ENCODE results near the gene GALNT6.

Gene GALNT6

DNA sequence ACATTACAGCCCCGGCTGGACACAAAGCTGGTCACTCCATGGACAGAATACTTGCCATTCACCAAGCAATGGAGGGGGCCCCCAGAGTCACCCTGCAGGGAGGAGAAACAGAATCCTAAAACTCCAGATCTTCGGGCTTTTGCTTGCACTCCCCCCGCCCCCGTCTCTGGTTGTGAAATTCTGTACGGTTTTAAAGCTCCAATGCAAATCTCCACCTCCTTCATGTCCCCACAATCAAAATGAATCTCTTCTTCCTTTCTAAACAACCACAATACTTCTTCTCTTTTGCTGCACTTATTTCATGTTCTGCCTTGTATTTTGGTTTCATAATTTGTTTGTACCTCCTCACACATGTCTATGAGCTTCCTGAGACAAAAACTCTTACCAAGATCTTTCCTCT is 61.5 kb downstream of the GALNT6 start:
- TF ChIP-seq TAF1 (IDR thresholded peaks at IDR 0.05; ENCODE audit: borderline replicate concordance, insufficient read depth, low read length): no peak
- no peak for TF ChIP-seq FOXP2 (optimal IDR thresholded peaks at IDR 0.05; ENCODE audit: borderline replicate concordance, extremely low read depth, extremely low read length, insufficient read depth)

DNA sequence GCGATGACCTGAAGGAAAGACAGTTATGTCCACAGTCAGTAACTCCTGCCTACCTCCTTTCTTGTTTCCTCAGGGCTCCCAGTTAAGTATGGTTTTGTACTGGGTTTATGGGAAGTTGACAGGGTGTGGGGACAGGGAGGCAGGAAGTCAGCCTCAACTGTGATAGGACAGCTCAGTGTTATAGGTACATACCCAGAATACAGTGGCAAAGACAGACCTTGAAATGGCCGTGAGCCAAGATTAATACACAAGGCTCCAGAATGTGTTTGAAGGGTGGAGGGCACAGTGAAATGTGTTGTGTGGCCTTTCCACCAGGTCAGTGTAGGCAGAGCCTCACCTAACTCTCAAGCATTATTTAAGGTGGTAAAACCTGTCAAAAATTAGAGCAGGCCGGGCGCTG is 62.6 kb downstream of the GALNT6 start:
- TF ChIP-seq TAF1 (IDR thresholded peaks at IDR 0.05; ENCODE audit: borderline replicate concordance, insufficient read depth, low read length) (no peak), POLR2AphosphoS5 (IDR thresholded peaks at IDR 0.05; ENCODE audit: low read depth, low read length) (no peak), SIN3A (IDR thresholded peaks at IDR 0.05; ENCODE audit: borderline replicate concordance, insufficient read depth, low read length) (no peak), FOXP2 (optimal IDR thresholded peaks at IDR 0.05; ENCODE audit: borderline replicate concordance, extremely low read depth, extremely low read length, insufficient read depth) (no peak)
- TF ChIP-seq, protein P1, sequence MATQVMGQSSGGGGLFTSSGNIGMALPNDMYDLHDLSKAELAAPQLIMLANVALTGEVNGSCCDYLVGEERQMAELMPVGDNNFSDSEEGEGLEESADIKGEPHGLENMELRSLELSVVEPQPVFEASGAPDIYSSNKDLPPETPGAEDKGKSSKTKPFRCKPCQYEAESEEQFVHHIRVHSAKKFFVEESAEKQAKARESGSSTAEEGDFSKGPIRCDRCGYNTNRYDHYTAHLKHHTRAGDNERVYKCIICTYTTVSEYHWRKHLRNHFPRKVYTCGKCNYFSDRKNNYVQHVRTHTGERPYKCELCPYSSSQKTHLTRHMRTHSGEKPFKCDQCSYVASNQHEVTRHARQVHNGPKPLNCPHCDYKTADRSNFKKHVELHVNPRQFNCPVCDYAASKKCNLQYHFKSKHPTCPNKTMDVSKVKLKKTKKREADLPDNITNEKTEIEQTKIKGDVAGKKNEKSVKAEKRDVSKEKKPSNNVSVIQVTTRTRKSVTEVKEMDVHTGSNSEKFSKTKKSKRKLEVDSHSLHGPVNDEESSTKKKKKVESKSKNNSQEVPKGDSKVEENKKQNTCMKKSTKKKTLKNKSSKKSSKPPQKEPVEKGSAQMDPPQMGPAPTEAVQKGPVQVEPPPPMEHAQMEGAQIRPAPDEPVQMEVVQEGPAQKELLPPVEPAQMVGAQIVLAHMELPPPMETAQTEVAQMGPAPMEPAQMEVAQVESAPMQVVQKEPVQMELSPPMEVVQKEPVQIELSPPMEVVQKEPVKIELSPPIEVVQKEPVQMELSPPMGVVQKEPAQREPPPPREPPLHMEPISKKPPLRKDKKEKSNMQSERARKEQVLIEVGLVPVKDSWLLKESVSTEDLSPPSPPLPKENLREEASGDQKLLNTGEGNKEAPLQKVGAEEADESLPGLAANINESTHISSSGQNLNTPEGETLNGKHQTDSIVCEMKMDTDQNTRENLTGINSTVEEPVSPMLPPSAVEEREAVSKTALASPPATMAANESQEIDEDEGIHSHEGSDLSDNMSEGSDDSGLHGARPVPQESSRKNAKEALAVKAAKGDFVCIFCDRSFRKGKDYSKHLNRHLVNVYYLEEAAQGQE (IDR thresholded peaks at IDR 0.05; ENCODE audit: insufficient read depth in 1 of 2, low read depth in 2 of 2, low read length in 2 of 2): no peak

DNA sequence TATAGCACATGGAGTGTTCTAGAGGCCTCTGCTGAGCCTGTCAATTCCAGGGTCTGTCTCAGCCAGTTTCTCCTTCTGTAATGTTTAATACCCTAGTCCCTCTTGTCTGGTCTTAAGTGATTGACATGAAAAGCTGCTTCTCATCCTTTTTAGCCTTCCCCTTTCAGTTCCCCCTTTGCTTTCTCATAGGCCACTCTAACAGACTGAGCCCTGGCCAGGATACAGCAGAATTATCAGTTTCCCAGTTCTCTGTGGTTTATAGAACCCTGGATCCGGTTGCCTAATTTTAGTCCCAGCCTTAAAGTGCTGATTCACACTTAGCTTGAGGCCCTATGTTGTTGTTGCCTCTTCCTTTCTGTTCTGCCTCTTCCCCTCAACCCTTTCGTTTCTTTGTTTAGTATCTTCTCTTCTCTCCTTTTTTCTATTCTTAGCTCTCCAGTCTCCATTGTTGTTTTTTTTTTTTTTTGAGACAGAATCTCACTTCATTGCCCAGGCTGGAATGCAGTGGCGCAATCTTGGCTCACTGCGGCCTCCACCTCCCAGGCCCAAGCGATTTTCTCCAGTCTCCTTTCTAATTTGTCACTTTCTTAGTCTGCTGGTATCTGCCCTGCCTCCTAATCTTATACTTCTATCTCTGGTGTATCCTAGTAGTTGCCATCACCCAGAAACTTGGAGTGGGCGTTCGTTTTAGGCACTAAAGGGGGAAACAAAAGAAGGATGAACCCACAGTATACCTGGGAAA is 64.3 kb downstream of the GALNT6 start:
- TF ChIP-seq FOXP2 (optimal IDR thresholded peaks at IDR 0.05; ENCODE audit: borderline replicate concordance, extremely low read depth, extremely low read length, insufficient read depth) (no peak), TAF1 (IDR thresholded peaks at IDR 0.05; ENCODE audit: borderline replicate concordance, insufficient read depth, low read length) (no peak), POLR2AphosphoS5 (IDR thresholded peaks at IDR 0.05; ENCODE audit: low read depth, low read length) (no peak), SIN3A (IDR thresholded peaks at IDR 0.05; ENCODE audit: borderline replicate concordance, insufficient read depth, low read length) (no peak)
- TF ChIP-seq, protein P1 (IDR thresholded peaks at IDR 0.05; ENCODE audit: insufficient read depth in 1 of 2, low read depth in 2 of 2, low read length in 2 of 2): no peak

DNA sequence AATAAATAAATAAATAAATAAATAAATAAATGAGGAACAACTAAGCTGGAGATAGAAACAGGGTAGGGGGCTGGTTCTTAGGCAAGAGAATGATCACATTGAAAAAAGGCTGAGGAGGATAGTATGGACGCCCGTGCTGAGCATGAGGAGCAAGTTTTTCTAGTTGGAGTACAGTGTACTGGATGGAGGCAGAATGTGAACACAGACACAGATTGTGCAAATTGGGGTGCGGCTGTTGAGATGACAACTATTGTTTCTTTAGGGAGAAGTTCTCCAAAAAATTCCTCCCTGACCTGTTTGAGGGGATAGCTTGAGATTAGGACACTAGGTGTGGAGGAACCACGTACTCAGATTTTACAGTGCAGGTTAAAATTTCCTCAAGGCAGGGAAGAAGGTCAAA is 66.3 kb downstream of the GALNT6 start:
- TF ChIP-seq SIN3A (IDR thresholded peaks at IDR 0.05; ENCODE audit: borderline replicate concordance, insufficient read depth, low read length): no peak
- TF ChIP-seq, protein P1 (IDR thresholded peaks at IDR 0.05; ENCODE audit: insufficient read depth in 1 of 2, low read depth in 2 of 2, low read length in 2 of 2): no peak
- TF ChIP-seq POLR2AphosphoS5 (IDR thresholded peaks at IDR 0.05; ENCODE audit: low read depth, low read length): no peak
- no peak for TF ChIP-seq TAF1 (IDR thresholded peaks at IDR 0.05; ENCODE audit: borderline replicate concordance, insufficient read depth, low read length)
- TF ChIP-seq FOXP2 (optimal IDR thresholded peaks at IDR 0.05; ENCODE audit: borderline replicate concordance, extremely low read depth, extremely low read length, insufficient read depth): no peak

DNA sequence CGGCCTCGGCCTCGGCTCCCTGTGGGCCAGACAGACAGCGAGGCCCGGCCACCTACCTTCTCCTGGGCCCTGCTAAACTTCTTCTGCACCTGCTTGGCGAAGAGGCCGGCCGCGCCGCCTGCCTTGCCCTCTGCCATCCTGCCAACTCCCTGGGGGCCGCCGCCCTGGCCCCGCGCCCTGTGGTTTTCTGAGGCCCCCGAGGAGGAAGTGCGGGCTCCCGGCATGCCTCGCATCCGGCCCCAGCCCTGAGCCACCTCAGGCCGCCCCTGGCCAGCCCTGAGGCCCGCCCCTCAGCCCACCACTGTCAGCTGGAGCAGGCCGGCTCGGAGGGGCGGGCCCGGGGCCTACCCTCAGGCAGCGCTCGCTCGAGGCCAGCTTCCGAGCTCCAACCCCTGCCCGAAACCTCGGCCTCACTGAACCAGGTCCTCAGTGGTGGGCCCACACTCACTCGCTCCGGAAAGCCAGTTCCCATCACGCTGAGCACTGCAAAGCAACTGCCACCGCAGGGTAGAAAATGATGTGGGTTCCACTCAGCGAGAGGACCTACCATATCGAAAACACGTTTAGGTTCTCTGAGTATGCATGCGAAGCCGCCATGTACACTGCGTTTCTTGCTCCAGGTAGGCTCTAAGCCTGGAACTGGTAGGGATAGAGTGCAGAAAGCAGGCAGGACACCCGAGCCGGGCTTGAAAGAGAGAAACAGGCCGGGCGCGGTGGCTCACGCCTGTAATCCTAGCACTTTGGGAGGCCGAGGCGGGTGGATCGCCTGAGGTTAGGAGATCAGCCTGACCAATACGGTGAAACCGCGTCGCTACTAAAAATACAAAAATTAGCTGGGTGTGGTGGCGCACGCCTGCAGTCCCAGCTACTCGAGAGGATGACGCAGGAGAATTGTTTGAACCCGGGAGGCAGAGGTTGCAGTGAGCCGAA is 67.0 kb downstream of the GALNT6 start, which contains the start of gene BIN2:
BIN2 (minus strand) TSS at position 209 of the 930 bp plus-strand sequence; CDS start at position 137, 72 bp downstream.
- TF ChIP-seq SIN3A (IDR thresholded peaks at IDR 0.05; ENCODE audit: borderline replicate concordance, insufficient read depth, low read length) (no peak), FOXP2 (optimal IDR thresholded peaks at IDR 0.05; ENCODE audit: borderline replicate concordance, extremely low read depth, extremely low read length, insufficient read depth) (no peak), POLR2AphosphoS5 (IDR thresholded peaks at IDR 0.05; ENCODE audit: low read depth, low read length) (no peak), TAF1 (IDR thresholded peaks at IDR 0.05; ENCODE audit: borderline replicate concordance, insufficient read depth, low read length) (no peak)
- TF ChIP-seq, protein P1 (IDR thresholded peaks at IDR 0.05; ENCODE audit: insufficient read depth in 1 of 2, low read depth in 2 of 2, low read length in 2 of 2): no peak
